ENCODE data around the gene TRA2A. TPM values are rescaled to one million over a fixed set of nuclear protein-coding genes. Genes with fewer than 3 reads are reported as not detected.

The TRA2A gene
- total RNA-seq, 4 donors from 2014 or later = 24.6 to 37.9 (median 29.5) TPM

- H3K4me3 ChIP-seq (ENCODE audit: low read depth, poor library complexity, severe bottlenecking) = peak within 1 kb of the TSS; percentile 14
- TF ChIP-seq CTCF (IDR thresholded peaks at IDR 0.05) (no peak), POLR2A (IDR thresholded peaks at IDR 0.05) (no peak)
- 1% methylated on average over 34 of the region's 34 CpGs for WGBS, 2 donors
- intact Hi-C loops (cut with DNase I; ENCODE audit: low total_unique reads) = no loop called here
- no peak for DNase-seq (ENCODE audit: low spot score in 2 of 2)
Observed at GRCh38 chr7:23470330-23471105, 61.3 kb downstream of the TRA2A start, which contains the start of gene IGF2BP3. Gene IGF2BP3 (minus strand): TSS chr7:23470491. CDS start chr7:23470110, 381 bp downstream.

GRCh38 chr7:23469961-23470250 lies 61.9 kb downstream of the TRA2A start:
- peak overlapping the region; percentile 6 for H3K4me3 ChIP-seq (ENCODE audit: low read depth, poor library complexity, severe bottlenecking)
- WGBS, 2 donors = 1 to 5% methylated on average over 17 to 18 of the region's 18 CpGs
- no peak for TF ChIP-seq CTCF (IDR thresholded peaks at IDR 0.05)
- no peak for TF ChIP-seq POLR2A (IDR thresholded peaks at IDR 0.05)
- no peak for DNase-seq (ENCODE audit: low spot score in 2 of 2)
- intact Hi-C loops (cut with DNase I; ENCODE audit: low total_unique reads) = no loop called here

- H3K4me3 ChIP-seq (ENCODE audit: low read depth, poor library complexity, severe bottlenecking) = peak overlapping the region; percentile 6
- intact Hi-C loops (cut with DNase I; ENCODE audit: low total_unique reads) = no loop called here
- TF ChIP-seq POLR2A (IDR thresholded peaks at IDR 0.05) = no peak
- TF ChIP-seq CTCF (IDR thresholded peaks at IDR 0.05) = no peak
- no peak for DNase-seq (ENCODE audit: low spot score in 2 of 2)
- WGBS, 2 donors = 2% methylated on average over 21 to 51 of the region's 91 CpGs
Observed at GRCh38 chr7:23469150-23469960, 62.4 kb downstream of the TRA2A start.

- WGBS, 2 donors = 2 to 5% methylated on average over 33 to 36 of the region's 48 CpGs
- TF ChIP-seq POLR2A (IDR thresholded peaks at IDR 0.05) (no peak), CTCF (IDR thresholded peaks at IDR 0.05) (no peak)
- no peak for DNase-seq (ENCODE audit: low spot score in 2 of 2)
- peak overlapping the region; percentile 6 for H3K4me3 ChIP-seq (ENCODE audit: low read depth, poor library complexity, severe bottlenecking)
- intact Hi-C loops (cut with DNase I; ENCODE audit: low total_unique reads) = no loop called here
Observed at GRCh38 chr7:23468526-23469149, 63.1 kb downstream of the TRA2A start.

- intact Hi-C loops (cut with DNase I; ENCODE audit: low total_unique reads) = no loop called here
- 20 to 22% methylated on average over 32 of the region's 32 CpGs for WGBS, 2 donors
Observed at GRCh38 chr7:23467806-23468525, 63.8 kb downstream of the TRA2A start.

More at GRCh38 chr7:23467806-23468525, 63.8 kb downstream of the TRA2A start:
- no peak for TF ChIP-seq POLR2A (IDR thresholded peaks at IDR 0.05)
- TF ChIP-seq CTCF (IDR thresholded peaks at IDR 0.05) = no peak
- DNase-seq (ENCODE audit: low spot score in 2 of 2) = no peak
- H3K4me3 ChIP-seq (ENCODE audit: low read depth, poor library complexity, severe bottlenecking) = no peak overlapping the region
